Renal cortex interstitium (tissue), 11 donors: Measurements from ENCODE around the gene EMC1. TPM values are rescaled to one million over a fixed set of nuclear protein-coding genes. Genes with fewer than 3 reads are reported as not detected.

ENCODE experiments used
- DNase-seq, 11 donors: peaks; one replicate each; pipeline ENCODE4 v3.0.0-alpha.2; 2013; ENCODE audit warnings: low read depth in 9 of 11, low spot score in 4 of 11; ENCODE audit errors: extremely low read depth in 1 of 11
- polyA plus RNA-seq, 3 donors: library from polyadenylated mRNA; unstranded; fragments of 120-200 nt; gene quantifications; one replicate each; pipeline ENCODE4 v1.2.1, GENCODE V29; 2013; ENCODE audit not compliant: insufficient read length in 3 of 3

Gene EMC1
- polyA plus RNA-seq, 3 donors: 47.9 to 51.9 (median 50.9) TPM

- no peak for DNase-seq
Observed at GRCh38 chr1:19169642-19170041, 81.7 kb downstream of the EMC1 start.

GRCh38 chr1:19167140-19167539, 84.2 kb downstream of the EMC1 start:
- no peak for DNase-seq

GRCh38 chr1:19166066-19166465, 85.3 kb downstream of the EMC1 start:
- DNase-seq: no peak

Other genes starting within 250 kb of the EMC1 start
- gene UBR4, start 41.3 kb downstream of the EMC1 start, polyA plus RNA-seq: 100 to 1,000 TPM; 109 to 149 (median 124) TPM
- gene MRTO4, start 281 bp upstream of the EMC1 start, polyA plus RNA-seq: 10 to 100 TPM; 29.5 to 31.2 (median 30.6) TPM
- 1 to 10 TPM; 1.3 to 3.2 (median 1.5) TPM for gene AKR7A3, start 37.2 kb upstream of the EMC1 start, polyA plus RNA-seq
- 10 to 100 TPM; 66.5 to 97.1 (median 94.6) TPM for gene AKR7A2, start 60.6 kb upstream of the EMC1 start, polyA plus RNA-seq
- 10 to 100 TPM; 10.1 to 16.8 (median 15.7) TPM for gene SLC66A1, start 60.8 kb upstream of the EMC1 start, polyA plus RNA-seq
- gene CAPZB, start 234.0 kb upstream of the EMC1 start, polyA plus RNA-seq: 100 to 1,000 TPM; 229 to 280 (median 234) TPM